GM12874 (cell line): ENCODE results near the gene CHRD.

Source experiments
- TF ChIP-seq, protein P1 (sequence below): IDR thresholded peaks from 2 replicates; pipeline ENCODE4 v1.5.1; 2011; ENCODE audit warnings: low read depth, mild to moderate bottlenecking, control low read depth, low read length, moderate library complexity; ENCODE audit not compliant: insufficient read depth

The CHRD gene

DNA sequence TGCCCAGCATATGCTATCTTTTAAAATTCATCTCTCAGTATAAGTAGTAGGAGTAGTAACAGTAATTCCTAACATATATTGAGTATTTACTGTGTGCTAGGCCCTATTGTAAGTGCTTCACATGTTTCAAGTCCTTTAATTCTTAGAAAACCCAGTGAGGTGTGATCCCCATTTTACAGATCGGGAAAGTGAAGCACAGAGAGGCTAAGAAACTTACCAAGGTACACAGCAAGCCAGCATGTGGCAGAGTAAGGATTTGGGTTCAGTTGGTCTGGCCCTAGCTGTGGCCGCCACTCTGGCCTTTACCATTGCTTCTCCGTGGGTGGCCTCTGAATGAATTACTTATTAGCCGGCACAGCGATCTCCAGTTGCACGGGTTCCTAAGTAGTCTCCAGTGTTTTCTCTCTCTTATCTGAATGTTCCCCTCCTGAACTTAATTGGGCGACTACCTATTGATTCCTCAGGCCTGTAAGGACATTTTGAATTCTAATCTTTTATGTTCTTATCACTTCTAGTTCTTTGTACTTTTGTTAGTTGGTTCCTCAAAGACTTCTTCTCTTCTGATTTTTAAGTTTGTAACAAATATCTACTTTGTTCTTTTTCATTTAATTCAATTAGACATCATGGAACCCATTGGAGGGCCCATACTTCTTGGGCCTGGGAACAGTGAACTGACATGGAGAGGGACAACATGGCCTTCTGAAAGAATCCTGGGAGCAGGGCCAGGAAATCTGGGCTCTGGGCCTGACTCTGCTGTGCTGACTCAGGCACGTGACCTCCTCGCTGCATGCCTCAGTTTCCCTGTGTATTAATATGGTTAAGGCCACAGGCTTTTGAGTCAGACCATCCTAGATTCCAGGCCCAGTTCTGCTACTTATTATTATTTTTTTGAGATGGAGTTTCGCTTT lies 30.0 kb upstream of the CHRD start:
- TF ChIP-seq, protein P1, sequence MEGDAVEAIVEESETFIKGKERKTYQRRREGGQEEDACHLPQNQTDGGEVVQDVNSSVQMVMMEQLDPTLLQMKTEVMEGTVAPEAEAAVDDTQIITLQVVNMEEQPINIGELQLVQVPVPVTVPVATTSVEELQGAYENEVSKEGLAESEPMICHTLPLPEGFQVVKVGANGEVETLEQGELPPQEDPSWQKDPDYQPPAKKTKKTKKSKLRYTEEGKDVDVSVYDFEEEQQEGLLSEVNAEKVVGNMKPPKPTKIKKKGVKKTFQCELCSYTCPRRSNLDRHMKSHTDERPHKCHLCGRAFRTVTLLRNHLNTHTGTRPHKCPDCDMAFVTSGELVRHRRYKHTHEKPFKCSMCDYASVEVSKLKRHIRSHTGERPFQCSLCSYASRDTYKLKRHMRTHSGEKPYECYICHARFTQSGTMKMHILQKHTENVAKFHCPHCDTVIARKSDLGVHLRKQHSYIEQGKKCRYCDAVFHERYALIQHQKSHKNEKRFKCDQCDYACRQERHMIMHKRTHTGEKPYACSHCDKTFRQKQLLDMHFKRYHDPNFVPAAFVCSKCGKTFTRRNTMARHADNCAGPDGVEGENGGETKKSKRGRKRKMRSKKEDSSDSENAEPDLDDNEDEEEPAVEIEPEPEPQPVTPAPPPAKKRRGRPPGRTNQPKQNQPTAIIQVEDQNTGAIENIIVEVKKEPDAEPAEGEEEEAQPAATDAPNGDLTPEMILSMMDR, result no peak

DNA sequence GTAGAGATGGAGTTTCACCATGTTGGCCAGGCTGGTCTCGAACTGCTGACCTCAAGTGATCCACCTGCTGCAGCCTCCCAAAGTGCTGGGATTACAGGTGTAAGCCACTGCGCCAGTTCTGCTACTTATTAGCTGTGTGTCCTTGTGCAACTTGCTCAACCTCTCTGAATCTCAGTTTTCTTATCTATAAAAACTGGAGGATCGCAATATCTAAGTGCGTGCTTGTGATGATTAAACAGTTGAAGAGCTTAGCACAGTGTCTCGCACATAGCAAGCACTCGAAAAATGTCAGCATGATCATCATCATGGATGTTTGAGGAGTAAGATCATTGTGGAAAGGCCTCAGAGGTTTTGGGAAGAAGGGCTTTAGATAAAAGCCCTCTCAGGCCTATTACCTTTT lies 29.2 kb upstream of the CHRD start:
- TF ChIP-seq, protein P1, result no peak

GRCh38 chr3:184351511-184352148 lies 28.2 kb upstream of the CHRD start:
- TF ChIP-seq, protein P1, result no peak

GRCh38 chr3:184352149-184352785 lies 27.6 kb upstream of the CHRD start:
- TF ChIP-seq, protein P1, result no peak

DNA sequence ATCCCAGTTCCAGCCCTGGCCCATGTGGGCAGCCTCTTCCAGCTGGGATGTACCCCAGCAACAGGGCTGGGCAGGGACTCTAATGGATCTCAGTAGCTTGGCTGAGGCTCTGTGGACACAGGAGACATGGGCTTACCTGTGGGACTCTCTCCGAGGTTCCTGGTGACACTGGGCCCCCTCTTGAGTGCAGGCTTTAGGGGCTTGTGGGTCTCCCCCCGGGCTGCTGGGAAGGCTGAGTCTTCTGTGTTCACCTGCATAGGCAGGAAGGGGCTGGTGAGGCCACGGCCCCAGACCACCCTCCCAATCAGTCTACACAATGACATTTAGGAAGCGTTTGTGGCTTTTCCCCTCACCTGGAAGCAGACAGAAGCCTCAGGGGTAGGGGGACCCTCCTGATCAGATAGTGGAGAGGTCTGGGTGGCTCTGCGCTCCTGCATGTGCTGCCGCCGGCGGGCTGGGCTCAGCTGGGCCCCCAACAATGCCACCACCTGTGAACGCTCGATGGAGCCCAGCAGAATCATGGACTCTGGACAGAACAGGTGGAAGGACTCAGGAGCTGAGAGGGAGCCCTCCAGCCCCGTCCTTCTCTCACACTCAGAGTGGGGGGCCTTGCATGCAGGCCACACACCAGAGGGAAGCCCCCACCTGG lies 26.8 kb upstream of the CHRD start:
- TF ChIP-seq, protein P1, result no peak

- TF ChIP-seq, protein P1, result no peak
Observed at GRCh38 chr3:184353546-184353941, 26.3 kb upstream of the CHRD start.
